LoVo (cell line): ENCODE results near the gene OTOG.

Source experiments
- DNase-seq: peaks from one replicate; pipeline ENCODE4 v3.0.0-alpha.2; 2016; ENCODE audit warnings: low spot score

The OTOG gene

GRCh38 chr11:17633279-17633986 lies 86.4 kb downstream of the OTOG start:
- no peak for DNase-seq

DNA sequence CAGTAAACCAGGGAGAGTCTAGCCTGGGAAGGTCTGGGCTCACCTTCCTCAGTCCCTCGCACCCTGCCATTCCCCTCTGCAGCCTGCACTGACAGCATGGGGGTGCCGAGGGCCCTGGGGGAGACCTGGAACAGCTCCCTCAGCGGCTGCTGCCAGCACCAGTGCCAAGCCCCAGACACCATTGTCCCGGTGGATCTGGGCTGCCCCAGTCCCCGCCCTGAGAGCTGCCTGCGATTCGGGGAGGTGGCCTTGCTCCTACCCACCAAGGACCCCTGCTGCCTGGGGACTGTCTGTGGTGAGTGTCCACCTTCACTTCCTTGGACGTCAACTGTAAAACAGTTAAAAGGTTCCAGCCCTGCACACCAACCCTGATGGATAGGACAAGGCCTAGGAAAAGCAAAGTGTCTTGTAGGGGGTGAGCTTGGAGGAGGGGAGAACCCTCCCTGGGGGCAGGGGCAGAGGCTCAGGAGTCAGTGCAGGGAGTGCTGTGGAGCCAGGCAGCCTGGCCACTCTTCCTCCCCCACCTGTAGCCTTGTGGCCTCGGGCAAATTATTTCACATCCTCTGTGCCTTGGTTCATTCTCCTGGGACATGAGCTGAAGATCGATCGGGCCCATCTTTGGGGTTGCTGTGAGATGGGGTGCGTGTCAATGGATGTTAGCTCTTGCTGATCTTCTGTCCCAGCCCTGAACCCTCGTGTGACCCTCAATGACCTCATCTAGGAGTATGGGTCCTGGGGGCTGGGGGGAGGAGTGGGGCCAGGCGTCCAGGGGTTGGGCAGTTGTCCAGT lies 87.1 kb downstream of the OTOG start:
- DNase-seq: no peak

DNA sequence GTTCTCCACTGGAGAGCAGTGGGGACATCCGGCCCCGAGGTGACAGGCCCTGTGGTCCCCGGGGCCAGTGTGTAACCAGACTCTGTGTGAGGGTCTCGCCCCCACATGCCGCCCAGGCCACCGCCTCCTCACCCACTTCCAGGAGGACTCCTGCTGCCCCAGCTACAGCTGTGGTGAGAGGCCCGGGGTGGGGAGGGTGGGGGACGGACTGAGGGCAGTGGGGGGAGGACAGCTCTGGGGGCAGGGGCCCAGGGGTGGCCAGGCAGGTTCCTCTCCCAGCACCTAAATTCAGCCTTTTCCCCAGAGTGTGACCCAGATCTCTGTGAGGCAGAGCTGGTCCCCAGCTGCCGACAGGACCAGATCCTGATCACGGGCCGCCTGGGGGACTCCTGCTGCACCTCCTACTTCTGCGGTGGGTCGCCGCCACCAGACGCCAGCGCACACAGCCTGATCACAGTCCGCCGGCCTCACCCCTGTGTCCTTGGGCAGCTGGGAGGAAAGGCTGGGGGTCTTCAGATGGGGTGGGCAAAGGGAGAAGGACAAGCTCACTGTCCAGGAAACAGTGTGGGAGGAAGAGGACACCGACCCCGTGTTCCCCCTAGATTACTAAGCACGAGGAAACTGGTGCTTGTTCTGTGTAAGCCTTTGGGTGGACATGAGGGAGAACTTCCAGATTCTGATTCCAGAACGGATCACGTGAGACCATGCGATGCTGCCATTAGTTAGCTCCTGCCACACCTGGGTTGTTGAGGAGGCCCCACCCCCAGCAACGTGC lies 87.9 kb downstream of the OTOG start:
- no peak for DNase-seq

GRCh38 chr11:17635551-17635938 lies 88.5 kb downstream of the OTOG start:
- DNase-seq: no peak

DNA sequence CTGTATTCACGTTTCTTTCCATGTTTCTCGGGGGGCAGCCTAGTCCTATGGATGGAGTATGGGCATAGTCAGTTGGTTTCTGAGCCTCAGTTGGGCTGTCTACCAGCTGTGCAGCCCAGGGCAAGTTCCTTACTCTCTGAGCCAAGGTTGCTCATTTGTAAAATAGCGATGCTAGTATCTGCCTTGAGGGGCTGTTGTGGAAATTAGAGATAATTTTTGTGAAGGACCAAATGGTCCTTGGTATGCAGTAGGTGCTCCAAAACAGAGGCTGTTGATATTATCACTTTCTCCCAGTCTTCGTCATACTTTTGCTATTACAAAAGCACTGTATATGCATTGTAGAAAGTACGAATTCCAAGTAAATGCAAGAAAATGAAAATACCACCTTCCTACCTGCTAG lies 89.7 kb downstream of the OTOG start:
- DNase-seq: no peak

- DNase-seq: no peak
Measured at GRCh38 chr11:17637901-17638300, 90.8 kb downstream of the OTOG start.

- DNase-seq: no peak
Measured at GRCh38 chr11:17638311-17638710, 91.3 kb downstream of the OTOG start.

GRCh38 chr11:17639091-17639490 lies 92.0 kb downstream of the OTOG start:
- DNase-seq: no peak

GRCh38 chr11:17639781-17640180 lies 92.7 kb downstream of the OTOG start:
- DNase-seq: no peak

- DNase-seq: no peak
Measured at GRCh38 chr11:17640493-17641164, 93.6 kb downstream of the OTOG start.

DNA sequence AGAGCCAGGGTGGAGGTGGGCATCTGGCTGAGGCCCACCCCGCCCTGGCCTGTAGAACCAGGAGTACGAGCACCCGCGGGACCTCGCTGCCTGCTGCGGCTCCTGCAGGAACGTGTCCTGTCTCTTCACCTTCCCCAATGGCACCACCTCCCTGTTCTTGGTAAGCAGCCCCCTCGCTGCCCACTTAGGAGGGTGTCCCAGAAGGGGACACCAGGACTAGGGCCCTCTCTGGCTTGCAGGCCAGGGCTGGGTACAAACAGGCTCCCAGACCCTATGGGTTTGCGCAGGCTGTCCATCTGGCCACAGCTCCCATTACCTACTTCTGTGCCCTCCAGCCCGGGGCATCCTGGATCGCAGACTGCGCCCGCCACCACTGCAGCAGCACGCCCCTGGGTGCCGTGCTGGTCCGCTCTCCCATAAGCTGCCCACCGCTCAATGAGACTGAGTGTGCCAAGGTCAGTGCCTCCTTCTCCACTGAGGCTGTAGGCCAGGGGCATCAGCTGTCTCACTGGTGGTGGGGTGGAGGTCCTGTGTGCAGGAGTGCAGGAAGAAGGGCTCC lies 94.8 kb downstream of the OTOG start:
- no peak for DNase-seq

DNA sequence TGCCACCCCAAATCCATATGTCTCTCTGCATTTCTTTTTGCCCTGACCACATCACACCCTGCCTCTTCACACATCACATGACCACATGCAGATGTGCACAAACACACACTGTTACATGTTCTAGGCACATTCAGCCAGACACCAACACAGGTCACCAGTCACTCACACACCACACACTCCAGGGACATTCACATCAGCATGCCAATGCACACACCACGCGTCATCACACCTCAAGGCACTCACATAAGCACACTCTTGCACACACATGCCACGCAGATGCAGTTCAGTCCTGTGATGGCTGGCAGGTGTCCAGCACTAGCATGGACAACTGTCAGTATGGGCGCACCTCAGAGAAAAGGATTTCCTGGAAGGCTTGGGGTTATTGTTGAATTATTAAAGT lies 95.3 kb downstream of the OTOG start:
- no peak for DNase-seq

DNA sequence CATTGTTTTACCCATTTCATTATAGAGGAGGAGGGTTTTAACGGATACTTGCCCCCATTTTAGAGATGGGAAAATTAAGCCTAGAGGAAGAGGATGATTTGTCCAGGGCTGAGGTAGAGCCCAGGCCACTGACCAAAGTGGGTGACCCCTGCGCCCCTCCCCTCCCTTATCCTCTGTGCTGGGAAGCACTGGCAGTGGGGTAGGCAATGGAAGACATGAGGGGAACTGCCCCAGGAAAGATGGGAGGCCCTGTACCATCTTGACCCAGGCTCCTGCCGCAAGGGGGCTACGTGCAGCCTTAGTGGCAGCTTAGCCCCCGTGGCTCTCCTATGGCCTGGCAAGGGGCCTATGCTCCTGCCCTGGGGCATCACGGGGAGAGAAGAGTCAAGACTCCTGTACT lies 95.9 kb downstream of the OTOG start:
- no peak for DNase-seq

GRCh38 chr11:17643506-17644405 lies 96.7 kb downstream of the OTOG start:
- DNase-seq: no peak

DNA sequence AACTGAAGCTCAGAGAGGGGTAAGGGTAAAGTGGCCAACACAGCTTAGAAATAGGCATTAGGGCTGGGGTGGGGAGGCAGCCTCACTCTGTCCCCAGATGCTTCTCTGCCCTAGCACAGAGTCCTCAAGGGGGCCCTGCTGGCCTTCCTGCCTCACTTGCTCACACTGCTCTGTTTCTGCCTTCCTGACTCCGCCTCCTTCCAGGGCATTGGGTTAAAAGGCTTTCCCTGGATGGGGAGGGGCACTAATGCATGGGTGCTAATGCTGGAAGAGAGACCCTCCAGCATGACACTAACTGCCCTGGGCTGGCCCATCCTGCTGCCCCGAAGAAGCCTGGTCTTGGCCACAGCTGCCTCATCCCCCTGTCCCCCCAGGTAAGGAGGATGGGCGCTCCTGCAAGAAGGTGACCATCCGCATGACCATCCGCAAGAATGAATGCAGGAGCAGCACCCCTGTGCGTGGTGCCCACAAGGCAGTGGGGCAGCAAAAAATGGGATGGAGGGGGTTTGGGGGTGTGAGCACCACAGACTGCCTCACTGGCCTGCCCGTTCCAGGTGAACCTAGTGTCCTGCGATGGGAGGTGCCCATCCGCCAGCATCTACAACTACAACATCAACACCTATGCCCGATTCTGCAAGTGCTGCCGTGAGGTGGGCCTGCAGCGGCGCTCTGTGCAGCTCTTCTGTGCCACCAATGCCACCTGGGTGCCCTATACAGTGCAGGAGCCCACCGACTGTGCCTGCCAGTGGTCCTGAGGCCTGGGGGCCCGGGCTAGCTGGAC lies 98.3 kb downstream of the OTOG start:
- DNase-seq: no peak

DNA sequence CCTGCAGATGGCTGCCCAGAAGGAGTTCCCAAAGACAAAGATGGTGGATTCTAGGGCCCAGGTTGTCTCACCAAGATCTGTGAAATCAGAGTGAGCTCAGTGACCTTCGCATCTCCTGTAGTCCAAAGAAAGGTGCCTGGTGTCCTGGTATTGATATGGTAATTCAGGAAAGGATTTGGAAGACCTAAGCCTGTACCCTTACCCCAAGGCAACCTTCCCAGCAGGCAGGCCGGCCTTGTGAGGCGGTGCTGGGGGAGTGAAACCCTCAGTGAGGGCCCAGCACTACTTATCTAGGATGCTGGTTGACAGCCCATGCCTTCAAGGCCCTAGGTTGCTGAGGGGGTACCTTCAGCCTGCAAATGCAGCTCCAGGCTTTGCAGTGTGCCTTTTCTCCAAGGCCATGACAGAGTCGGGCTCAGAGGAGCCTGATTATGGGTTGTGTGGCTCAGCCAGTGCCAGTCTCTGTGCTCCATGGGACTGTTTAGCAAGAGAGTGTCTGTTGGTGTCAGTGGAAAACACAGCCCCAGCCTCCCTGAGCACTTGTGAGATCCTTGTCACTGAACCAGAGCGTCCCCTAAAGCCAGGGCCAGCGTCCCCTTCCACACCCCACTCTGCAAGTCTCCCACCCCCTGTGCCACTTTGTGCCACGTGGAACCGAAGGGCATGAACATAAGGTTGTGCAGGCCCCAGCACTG lies 99.5 kb downstream of the OTOG start:
- DNase-seq: no peak

- no peak for DNase-seq
Measured at GRCh38 chr11:17648528-17648927, 101.5 kb downstream of the OTOG start.

- DNase-seq: no peak
Measured at GRCh38 chr11:17649261-17649660, 102.2 kb downstream of the OTOG start.

DNA sequence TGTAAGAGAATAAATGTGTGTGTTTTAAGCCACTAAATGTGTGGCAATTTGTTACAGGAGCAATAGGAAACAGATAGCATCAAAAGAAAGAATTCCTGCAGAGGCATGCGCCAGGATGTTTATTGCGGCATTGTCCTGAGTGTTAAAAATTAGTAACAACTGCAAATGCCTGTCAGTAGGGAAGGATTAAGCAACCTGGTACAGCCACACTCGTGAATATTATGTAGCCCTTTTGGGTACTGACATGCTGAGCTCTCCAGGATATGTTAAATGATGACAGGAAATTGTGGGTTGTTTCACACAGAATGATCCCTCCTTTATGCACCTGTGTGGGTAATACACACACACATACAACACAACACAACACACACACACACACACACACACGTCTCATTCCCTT lies 102.6 kb downstream of the OTOG start:
- no peak for DNase-seq
